MV-4-11 (cell line): ENCODE results near the gene ZMYND8.
"Not testable (repeated sequence)": the region's sequence is repeated elsewhere in the genome, so short reads cannot be mapped to it uniquely, and the experiment has no call there.

Experiments used
- DNase-seq: peaks from one replicate; lab custom pipeline; 2025; lab: John Stamatoyannopoulos, UW

ZMYND8 gene

DNA sequence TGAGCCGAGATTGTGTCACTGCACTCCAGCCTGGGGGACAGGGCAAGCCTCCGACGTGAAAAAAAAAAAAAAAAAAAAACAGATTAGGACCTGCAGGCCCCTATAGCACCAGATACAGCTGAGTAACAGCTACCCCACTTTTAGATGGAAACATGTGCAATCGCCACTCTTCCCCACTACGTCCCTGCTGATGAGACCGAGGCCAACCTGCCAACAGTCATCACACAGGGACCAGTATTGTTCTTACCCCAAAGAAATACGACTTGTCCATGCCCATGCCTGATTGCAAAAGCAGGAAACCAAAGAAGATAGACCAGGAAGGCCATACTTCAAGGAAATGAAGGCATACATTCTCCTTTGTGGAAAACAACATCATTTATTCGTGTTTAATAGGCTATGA, 45.8 kb downstream of the ZMYND8 start:
- no peak for DNase-seq

DNA sequence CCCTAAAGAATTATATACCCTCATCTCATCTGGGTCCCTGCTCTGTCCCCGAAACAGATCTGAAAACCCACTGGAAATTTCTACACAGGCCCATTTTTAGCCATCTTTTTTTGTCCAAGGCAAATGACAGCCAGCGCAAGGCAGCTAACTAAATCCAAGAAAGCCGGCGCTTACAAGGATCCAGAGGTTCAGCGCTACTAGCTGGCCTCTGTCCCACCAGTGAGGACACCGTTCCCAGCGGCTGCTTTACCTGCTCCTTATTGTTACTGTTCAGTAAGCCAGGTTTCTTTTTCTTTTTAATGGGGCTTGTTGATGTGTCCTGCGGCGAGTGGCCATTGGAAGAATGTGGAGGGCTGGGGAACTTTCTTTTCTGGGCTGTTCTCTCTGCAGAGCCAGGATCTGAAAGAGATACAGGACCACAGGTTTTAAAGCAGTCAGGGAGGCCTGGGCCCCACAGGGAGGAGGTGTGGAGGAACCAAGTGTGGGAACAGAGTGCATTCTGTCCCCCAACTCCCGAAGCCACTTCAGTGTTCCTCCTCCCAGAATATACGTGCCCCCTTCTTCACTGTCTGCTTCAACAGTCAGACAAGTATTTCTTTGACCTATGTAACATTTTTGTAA, 46.6 kb downstream of the ZMYND8 start:
- no peak for DNase-seq

DNA sequence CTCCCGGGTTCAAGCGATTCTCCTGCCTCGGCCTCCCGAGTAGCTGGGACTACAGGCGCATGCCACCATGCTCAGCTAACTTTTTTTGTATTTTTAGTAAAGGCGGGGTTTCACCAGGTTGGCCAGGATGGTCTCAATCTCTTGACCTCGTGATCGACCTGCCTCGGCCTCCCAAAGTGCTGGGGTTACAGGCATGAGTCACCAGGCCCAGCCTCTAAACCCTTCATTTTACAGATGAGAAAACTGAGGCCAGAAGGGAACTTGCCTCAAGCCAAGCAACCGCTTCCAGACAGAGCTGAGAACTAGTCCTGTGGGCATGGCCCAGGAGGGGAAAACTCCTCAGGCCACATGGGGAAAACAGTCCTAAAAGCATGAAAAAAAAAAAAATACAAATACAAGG, 47.1 kb downstream of the ZMYND8 start:
- DNase-seq, result no peak

DNA sequence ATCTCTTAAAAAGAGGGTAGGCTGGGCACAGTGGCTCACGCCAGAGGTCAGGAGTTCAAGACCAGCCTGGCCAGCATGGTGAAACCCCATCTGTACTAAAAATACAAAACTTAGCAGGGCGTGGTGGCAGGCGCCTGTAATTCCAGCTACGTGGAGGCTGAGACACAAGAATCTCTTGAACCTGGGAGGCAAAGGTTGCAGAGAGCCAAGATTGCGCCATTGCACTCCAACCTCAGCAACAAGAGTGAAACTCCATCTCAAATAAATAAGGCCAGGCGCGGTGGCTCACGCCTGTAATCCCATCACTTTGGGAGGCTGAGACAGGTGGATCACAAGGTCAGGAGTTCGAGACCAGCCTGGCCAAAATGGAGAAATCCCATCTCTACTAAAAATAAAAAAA, 48.9 kb downstream of the ZMYND8 start:
- DNase-seq, result not testable (repeated sequence)

DNA sequence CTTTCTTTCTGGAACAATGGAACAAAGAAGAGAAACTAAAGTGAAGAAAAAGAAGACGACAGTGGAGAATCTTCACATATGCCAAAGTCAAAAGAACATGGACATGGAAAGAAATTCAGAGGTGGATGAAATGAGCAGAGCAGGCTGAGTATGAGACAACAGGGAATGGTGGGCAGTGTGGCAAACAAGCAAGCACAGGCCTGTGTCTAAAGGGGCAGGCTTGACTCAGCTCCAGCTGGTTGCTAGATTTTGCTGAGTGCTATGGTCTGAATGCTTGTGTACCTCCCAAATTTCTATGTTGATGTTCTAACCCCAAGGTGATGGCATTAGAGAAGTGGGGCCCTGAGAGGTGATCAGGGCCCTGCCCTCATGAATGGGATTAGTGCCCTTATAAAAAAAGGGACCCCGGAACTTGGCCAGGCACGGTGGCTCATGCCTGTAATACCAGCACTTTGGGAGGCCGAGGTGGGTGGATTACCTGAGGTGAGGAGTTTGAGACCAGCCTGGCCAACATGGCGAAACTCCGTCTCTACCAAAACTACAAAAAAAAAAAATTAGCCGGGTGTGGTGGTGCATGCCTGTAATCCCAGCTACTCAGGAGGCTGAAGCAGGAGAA, 49.6 kb downstream of the ZMYND8 start:
- no peak for DNase-seq

DNA sequence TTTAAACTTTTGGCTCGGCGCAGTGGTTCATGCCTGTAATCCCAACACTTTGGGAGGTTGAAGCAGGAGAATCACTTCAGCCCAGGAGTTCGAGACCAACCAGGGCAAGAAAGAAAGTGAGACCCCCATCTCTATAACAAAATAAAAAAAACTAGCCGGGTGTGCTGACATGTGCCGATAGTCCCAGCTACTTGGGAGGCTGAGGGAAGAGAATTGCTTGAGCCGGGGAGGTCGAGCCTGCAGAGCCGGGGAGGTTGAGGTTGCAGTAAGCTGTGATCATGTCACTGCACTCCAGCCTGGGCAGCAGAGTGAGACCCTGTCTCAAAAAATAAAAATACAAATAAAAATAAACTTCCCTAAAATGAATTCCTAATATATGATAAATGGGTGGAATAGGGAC, 50.4 kb downstream of the ZMYND8 start:
- no peak for DNase-seq

DNA sequence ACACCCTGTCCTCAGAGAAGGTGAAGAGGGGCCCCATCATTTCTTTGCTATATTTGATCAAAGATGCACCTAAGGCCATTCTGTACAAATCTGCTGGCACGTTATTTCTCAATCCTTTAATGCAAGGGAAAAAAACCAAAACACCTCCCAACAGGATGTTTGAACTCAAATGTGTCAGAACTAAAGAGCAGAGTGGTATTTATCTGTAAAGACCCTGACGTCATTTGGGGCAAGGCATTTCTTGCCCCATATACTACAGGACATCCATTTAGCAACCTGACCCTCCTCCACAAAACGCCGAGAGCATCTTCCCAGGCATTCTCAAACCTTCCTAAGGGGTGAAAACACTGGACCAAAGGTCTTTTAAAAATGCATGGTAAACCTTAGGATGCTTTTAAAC, 50.8 kb downstream of the ZMYND8 start:
- no peak for DNase-seq

DNA sequence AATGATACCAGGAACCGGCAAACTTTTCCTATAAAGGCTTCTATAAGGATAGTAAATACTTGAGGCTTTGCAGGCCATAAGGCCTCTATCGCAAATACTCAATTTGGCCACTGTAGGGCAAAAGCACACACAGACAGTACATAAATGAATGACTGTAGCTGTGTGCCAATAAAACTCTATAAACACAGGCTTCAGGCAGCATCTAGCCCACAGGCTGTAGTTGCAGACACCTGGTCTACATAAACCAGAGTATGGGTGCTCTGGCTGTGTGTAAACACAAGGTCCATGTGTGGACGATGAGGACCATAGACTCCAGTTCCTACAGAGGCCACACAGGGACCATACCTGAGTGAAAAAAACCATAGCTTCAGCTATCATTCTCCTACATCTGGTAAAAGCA, 52.2 kb downstream of the ZMYND8 start:
- no peak for DNase-seq

DNA sequence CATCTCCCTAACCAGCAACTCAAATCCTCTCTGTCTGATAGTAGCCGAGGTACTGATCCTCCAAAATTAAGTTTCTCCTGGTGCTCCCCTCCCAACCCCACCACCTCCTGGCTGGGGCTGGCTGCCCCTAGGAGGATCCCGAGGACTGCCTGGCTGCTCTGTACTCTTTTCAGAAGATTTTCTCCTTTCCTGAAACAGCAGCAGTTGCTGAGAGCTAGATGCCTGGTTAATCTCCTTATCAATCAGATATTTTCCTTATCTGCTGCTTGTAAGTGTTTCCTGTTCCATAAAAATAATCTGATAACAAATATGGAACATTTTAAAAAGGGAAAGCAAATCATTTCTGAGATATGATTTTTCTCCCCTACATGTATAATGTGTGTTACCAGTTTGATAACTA, 52.8 kb downstream of the ZMYND8 start:
- DNase-seq, result no peak

DNA sequence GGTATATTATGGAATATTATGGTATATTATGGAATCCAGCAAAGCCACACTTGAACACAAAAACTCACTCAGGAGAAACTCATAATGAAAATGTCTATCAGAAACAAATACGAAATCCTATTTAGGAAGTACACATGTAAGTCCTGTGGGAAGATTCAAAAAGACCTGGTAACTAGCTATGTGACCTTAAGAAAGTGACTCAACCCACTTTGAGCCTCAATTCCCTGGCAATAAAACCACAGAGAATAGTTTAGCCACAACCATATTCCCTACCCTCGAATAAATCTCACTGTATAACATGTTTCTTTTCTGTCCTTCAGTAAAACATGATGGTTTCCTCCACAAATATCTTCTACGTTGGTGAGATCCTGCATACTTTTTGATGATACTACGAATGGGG, 56.4 kb downstream of the ZMYND8 start:
- no peak for DNase-seq

DNA sequence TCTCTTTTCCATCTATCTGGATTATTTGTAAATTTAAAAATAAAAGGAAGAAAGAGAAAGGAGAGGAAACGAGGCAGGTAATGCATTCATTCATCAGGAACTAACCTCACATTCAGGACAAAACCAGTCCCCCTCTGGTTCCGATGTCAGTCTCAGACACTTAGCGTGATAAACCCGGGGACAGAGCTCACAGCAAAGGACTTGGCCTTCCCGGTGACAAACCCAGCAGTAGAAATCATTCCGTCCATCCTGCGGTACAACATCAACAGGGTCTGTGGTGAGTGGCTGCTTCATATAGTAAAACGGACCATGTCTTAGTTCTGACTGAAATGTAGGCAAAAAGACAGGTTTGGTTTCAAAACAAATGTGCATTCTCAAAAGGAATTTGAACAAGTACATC, 57.9 kb downstream of the ZMYND8 start:
- no peak for DNase-seq

DNA sequence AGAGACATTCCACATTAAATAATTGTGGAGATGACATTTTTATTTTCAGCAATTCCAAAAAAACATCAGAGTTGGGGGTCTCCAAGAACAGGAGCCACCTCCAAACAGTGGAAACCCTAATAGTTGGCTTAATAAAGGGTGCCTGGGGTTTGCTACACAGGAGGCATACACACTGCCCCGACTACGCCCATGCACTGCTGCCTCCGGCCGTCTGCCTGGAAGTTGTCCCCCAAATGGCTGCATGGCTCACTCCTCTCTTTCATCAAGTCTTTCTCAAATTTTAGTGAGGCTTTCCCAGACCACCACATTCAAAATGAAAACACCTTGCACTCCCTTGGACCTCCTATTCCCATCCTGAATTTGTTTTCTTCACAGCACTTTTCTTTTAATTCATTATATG, 58.8 kb downstream of the ZMYND8 start:
- DNase-seq, result no peak

DNA sequence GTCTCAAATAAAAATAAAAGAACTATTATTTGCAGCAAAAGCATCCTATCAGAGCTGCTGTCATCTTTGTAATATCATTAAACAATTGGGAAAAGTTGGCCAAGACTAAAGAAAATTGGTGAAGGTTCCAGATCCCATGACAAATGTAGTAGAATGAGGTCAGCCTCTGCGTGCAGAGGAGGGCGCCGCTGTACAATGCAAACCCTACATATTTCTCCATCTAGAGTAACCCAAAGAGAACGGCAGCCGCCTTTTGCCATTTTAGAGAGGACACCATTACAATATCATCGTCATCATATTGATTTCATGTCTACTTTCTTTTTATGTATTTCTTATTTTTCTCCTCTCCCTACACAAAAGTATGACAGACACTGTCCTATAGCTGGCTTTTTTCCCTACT, 59.5 kb downstream of the ZMYND8 start:
- no peak for DNase-seq

DNA sequence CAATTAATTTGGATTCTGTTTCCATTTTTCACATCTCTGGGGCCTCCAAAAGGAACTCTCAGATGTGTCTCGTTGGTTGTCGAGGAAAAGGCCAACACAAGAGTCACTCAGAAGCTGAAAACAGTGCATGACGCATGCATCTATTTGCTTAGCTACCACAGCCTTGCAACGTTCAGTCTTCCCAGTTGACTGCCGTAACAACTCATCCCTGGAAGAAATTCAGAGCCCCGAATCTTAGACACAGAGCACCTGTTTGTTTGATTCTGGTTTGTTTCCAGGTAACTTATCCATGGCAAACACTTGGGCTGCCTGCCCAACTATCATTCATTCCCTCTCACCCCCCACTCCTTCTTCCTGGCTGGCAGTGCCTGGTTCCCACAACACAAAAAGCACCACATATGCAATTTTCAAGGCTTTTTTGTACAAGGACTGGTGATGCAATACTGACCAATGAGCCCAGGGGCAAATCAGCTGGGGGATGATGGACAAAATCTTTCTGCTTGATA, 60.5 kb downstream of the ZMYND8 start:
- DNase-seq, result no peak

DNA sequence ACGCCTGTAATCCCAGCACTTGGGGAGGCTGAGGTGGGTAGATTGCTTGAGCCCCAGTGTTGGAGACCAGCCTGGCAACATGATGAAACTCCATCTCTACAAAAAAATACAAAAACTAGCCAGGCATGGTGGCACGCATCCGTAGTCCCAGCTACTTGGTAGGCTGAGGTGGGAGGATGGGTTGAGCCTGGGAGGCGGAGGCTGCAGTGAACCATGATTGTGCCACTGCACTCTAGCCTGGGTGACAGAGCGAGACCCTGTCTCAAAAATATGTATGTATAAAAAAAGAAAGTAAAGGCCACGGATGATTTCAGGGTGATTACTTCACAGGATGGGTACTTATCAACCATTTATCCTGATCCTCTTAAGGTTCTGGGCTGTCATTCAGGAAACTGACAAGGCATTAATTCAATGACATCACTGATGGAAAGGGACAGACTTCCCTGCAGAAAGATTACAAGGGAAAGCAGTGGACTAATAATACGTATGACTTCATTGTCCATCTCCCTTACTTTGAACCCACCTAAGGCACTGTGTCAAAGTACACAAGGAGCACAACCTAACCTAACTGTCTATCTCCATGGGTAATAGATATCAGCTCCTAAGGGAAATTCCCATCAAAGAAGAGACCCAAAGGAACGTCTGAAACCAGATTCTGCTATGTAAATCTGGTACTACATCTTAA, 61.2 kb downstream of the ZMYND8 start:
- no peak for DNase-seq

DNA sequence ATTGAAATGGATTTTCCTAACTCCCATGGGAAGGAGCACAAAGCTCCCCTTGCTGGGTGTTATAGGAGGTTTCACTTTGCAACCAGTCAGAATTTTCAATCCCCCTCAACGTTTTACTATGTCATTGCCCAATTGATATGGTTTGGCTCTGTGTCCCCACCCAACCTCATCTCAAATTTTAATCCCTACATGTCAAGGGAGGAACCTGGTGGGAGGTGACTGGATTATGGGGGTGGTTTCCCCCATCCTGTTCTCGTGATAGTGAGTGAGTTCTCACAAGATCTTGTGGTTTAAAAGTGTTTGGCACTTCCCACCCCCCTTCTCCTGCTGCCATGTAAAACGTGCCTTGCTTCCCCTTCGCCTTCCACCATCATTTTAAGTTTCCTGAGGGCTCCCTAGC, 62.9 kb downstream of the ZMYND8 start:
- peak; percentile 52 for DNase-seq

DNA sequence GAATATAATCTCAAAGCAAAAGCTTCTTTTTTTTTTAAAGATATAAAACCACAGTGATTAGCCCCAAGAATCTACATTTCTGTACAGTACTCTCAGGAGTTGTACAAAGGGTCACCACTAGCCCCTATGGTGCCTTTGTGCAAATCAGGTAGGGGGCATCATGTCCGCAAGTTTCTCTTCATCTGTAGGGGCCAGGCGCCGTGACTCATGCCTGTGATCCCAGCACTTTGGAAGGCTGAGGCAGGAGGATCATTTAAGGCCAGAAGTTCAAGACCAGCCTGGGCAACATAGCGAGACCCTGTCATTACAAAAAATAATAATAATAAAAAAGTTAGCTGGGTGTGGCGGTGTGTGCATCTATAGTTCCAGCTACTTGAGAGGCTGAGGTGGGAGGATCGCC, 63.9 kb downstream of the ZMYND8 start:
- no peak for DNase-seq

DNA sequence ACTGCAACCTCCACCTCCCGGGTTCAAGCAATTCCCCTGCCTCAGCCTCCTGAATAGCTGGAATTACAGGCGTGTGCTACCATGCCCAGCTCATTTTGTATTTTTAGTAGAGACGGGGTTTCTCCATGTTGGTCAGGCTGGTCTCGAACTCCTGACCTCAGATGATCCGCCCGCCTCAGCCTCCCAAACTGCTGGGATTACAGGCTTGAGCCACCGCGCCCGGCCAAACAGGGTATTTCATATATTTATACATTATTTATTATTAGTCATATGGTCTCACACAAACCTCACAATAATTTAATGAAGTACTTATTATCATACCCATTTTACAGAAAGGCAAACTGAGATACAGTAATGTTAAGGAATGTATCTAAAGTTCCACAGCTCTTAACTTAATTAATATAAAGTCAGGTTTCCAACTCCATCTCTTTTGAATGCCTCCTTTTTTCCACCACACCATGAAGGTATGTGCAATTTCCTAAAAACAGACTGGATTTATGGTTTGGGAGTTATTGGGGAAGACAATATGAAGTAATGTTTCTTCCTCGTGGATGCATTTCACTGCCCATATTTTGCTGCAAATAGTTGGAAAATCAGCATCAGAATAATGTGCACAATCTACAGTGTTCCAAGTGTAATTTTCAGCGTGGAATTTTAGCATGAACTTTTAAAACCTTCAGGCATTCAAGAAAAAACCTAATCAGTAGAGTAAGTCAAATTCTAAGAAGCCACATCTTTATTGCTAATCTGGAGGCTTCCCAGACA, 65.7 kb downstream of the ZMYND8 start:
- DNase-seq, result no peak

DNA sequence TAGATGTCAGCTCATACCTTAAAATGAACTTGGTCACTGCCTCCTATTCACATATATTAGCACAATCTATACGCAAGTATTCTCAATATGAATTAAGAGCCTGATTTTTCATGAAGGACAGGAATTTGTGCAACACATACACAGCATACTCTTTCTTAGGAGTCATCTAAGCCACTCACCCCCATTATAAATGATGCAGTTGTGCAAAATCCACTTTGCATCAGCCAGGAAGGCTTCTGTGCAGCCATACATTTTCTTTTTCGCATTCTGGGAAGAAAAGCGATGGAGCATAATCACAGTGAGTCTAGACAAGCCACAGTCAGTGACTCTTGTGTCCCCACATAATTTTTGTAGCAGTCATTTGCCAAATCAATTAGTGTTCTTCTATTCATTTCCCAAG, 66.5 kb downstream of the ZMYND8 start:
- no peak for DNase-seq

DNA sequence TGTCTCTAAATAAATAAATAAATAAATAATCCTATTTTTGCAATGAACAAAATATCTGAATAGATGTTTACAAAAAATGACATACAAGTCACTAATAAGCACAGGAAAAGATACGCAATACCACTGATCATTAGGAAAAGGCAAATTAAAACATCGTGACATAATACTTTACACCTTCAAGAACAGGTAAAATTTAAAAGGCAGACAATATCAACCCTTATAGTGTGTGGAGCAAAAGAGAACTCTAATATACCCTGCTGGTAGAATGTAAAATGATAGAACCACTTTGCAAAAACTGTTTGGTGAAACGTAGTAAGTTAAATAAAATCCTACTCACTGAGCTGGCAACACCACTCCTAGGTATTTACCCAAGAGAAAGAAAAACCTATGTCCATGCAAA, 67.4 kb downstream of the ZMYND8 start:
- no peak for DNase-seq

DNA sequence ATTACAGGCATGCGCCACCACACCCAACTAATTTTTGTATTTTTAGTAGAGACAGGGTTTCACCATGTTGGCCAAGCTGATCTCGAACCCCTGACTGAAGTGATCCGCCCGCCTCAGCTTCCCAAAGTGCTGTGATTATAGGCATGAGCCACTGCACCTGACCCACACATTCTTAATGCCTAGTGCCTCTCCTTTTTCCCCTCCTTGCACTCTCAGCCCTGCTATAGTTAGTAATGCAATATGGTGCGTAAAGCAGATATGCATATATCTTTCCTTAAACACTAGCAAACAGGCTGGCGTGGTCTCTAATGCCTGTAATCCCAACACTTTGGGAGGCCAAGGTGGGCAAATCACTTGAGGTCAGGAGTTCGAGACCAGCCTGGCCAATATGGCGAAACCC, 68.0 kb downstream of the ZMYND8 start:
- not testable (repeated sequence) for DNase-seq

DNA sequence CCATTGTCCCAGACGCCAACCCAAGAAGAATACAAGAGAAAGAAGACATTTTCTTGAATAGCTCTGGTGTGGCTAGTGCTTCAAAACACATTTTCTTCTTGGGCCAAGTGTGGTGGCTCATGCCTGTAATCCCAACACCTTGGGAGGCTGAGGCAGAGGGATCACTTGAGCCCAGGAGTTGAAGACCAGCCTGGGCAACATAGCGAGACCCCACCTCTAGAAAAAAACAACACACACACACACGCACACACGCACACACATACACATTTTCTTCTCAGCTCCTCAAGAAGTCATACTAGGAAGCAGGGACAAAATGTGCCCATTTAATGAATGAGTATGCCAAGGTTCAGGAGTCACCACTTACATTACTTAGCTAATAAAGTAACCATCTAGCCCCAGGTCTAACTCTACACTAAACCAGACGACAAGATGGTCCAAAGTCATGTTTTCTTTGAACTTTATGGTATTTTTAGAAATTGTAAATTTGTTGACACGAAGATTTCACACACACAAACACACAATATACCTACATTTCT, 68.8 kb downstream of the ZMYND8 start:
- DNase-seq, result no peak

DNA sequence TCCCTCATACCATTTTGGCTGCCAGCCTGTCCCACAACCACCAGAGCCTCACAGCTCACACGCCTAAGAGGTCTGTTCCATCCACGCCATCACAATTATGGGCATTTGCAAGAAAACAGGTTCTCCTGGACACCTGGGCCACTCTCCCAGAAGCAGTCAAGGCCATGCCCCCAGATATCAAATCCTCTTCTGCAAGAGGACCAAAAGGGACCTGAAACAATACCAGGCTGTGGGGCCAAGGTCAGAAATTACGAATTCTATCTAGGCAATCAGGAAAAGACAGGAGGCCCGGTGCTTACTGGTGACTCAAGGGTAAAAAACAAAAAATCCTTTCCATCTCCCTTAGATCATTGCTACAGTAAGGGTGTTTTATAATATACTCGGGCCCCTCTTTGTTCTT, 69.8 kb downstream of the ZMYND8 start:
- no peak for DNase-seq
